Osteoblast (primary cell): ENCODE results near the gene TKT. TPM values are rescaled to one million over a fixed set of nuclear protein-coding genes. Genes with fewer than 3 reads are reported as not detected.
"Not testable (repeated sequence)": the region's sequence is repeated elsewhere in the genome, so short reads cannot be mapped to it uniquely, and the experiment has no call there.

ENCODE experiments used
- DNase-seq: peaks from one replicate; pipeline ENCODE4 v3.0.0; 2011; ENCODE audit warnings: low spot score, mixed read lengths; ENCODE audit not compliant: insufficient read length; ENCODE audit errors: missing footprints
- H2AFZ ChIP-seq: 2 replicates; pipeline ENCODE4 v1.6.0; 2011; ENCODE audit warnings: mild to moderate bottlenecking, low read length
- H3K27ac ChIP-seq: 2 replicates; pipeline ENCODE4 v1.5.1; 2011; ENCODE audit warnings: mild to moderate bottlenecking, low read depth, low read length, moderate library complexity
- H3K27me3 ChIP-seq: 2 replicates; pipeline ENCODE4 v1.6.0; 2012; ENCODE audit warnings: mild to moderate bottlenecking, control low read depth, inconsistent platforms, low read length, moderate library complexity; ENCODE audit not compliant: insufficient read depth
- H3K36me3 ChIP-seq: 2 replicates; pipeline ENCODE4 v1.5.1; 2011; ENCODE audit warnings: mild to moderate bottlenecking, low read length, control low read depth, moderate library complexity; ENCODE audit not compliant: insufficient read depth
- H3K4me1 ChIP-seq: 2 replicates; pipeline ENCODE4 v1.5.1; 2011; ENCODE audit warnings: mild to moderate bottlenecking, low read length, control low read depth, moderate library complexity; ENCODE audit not compliant: insufficient read depth
- H3K4me2 ChIP-seq: 2 replicates; pipeline ENCODE4 v1.6.0; 2011; ENCODE audit warnings: mild to moderate bottlenecking, low read length; ENCODE audit not compliant: insufficient read depth
- H3K4me3 ChIP-seq: fragments of 200-600 bp; sonication (generic); 3 replicates; pipeline ENCODE4 v1.5.1; 2012; ENCODE audit warnings: mild to moderate bottlenecking, low read length, inconsistent platforms; ENCODE audit not compliant: insufficient read depth
- H3K79me2 ChIP-seq: 2 replicates; pipeline ENCODE4 v1.6.0; 2012; ENCODE audit warnings: mild to moderate bottlenecking, low read length, control low read depth, inconsistent platforms; ENCODE audit not compliant: insufficient read depth
- H3K9me3 ChIP-seq: 2 replicates; pipeline ENCODE4 v1.5.1; 2011; ENCODE audit warnings: low read depth, low read length, control low read depth
- H4K20me1 ChIP-seq: 2 replicates; pipeline ENCODE4 v1.6.0; 2012; ENCODE audit warnings: mild to moderate bottlenecking, low read length, control low read depth; ENCODE audit not compliant: insufficient read depth
- CTCF ChIP-seq: IDR thresholded peaks from 2 replicates; pipeline ENCODE4 v1.5.1; 2011; ENCODE audit warnings: mild to moderate bottlenecking, low read depth, low read length, moderate library complexity; ENCODE audit errors: extremely low read depth
- total RNA-seq: library from RNA; depleted of rRNA; stranded (reverse); fragments of >200 nt; gene quantifications from 2 replicates; pipeline ENCODE4 v1.2.3, GENCODE V29; 2012

The TKT gene
- total RNA-seq, 1 donor, result 453 TPM

DNA sequence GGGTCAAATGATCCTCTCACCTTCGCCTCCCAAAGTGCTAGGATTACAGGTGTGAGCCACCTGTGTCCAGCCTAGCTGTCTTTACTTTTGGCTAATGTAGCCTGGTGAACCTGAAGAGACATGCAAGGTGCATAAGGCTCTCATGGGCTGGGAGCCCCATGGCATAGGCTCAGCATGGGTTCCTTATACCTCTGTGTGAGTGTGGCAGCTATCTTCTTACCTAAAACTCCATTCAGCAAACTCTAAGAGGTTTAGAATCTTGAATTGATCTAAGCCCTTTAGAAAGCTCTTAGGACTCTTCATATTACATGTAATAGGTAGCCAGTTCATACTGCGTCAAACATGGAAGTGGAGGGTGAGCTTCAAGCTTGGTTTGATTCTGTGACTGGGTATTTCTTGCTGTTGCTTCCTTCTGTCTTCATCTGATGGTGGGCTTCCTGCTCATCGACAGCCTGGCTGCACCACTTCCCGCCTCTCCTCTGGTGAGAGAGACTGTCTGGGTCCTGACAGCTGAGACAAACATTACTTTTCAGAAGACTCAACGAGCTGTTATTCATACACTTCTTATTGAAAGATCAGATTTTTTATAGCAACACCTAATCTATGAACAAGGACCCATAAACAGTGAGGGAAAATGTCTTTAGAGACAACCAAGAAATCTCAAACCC is 19.2 kb upstream of the TKT start:
- H3K27me3 ChIP-seq, result no peaks in the 10 kb centered on the region
- H3K27ac ChIP-seq, result no peak overlapping the region
- peaks cover 8% of the 10 kb centered on the region for H3K4me1 ChIP-seq
- no peak overlapping the region for H3K4me3 ChIP-seq
- H3K36me3 ChIP-seq, result no peaks in the 10 kb centered on the region
- H4K20me1 ChIP-seq, result no peaks in the 10 kb centered on the region
- TF ChIP-seq CTCF, result no peak
- H3K4me2 ChIP-seq, result no peak overlapping the region
- DNase-seq, result no peak
- H3K79me2 ChIP-seq, result no peaks in the 10 kb centered on the region
- H2AFZ ChIP-seq, result no peak overlapping the region
- no peaks in the 10 kb centered on the region for H3K9me3 ChIP-seq

DNA sequence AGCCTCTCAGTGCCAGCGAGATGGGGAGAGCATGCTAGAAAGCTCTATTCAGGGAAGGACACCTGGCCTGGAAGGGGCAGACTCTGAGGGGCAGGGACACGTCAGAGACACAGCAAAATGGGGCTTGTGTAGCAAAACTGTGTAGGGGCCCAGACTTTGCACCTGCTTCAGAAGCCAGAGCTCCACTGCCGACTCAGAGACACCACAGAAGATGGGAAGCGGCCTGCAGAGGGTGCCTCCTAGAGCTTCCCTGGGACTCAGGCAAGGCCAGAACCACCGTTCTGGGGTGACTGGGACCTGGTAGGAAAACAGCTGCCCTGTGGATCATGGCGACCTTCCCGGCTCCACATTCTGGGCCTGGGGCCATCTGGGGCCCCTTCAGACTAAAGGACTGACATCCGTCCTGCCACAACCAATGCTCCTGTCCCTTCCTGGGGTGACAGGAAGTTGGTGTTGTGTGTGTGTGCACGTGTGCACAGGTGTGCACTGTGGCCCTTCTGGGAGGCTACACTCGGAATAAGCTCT is 17.4 kb upstream of the TKT start:
- H3K4me2 ChIP-seq, result no peak overlapping the region
- H3K27ac ChIP-seq, result no peak overlapping the region
- H3K4me3 ChIP-seq, result no peak overlapping the region
- DNase-seq, result no peak
- H3K36me3 ChIP-seq, result no peaks in the 10 kb centered on the region
- no peaks in the 10 kb centered on the region for H3K9me3 ChIP-seq
- no peaks in the 10 kb centered on the region for H4K20me1 ChIP-seq
- no peak for TF ChIP-seq CTCF
- H3K27me3 ChIP-seq, result no peaks in the 10 kb centered on the region
- H3K79me2 ChIP-seq, result no peaks in the 10 kb centered on the region
- H2AFZ ChIP-seq, result no peak overlapping the region
- H3K4me1 ChIP-seq, result peaks cover 15% of the 10 kb centered on the region

DNA sequence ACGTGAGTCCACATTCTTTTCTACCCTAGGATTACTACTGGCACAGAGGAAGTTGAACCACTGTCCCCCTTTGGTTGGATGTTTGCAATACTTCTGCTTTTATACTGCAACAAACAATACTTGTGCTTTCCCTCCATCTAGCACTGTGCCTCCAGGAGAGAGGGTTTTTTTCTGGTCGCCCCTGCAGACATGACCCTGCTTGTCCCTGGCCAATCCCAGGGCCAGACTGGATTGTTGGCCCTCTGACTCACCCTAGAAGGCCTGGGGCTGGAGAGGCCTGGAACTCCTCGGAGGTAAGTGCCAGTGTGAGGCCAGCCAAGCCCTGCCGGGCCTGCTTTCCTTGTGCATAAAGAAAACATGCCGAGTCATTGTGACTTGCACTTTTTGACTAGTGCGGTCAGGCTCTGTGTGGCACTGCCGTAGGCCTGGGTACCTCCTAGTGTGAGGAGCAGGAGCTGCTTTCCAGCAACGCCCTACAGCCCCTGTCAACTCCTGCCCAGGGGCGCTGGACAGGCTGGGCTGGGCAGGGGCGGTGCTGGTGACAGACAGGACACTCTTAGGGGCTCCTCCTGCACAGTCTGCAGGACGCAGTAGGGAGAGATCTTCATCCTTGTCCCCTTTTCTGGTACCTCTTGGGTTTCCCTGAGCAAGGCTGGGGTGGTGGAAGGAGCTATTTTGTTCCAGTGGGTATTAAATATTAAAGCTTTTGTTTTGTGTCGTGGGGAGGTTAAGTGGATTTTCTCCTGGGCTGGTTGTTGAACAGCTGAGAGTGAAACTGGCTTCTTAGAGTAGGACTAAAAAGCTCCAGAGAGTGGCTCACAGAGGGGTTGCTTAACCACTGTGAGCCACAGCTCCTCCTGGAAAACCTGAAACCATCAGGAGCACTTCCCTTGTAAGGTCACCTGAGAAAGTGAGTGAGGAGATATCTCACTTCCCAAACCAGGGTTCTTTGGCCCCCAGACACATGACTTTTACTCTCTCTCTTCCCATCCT is 14.4 kb upstream of the TKT start:
- Histone ChIP-seq H3K79me2 (no peaks in the 10 kb centered on the region), H3K27ac (peak overlapping the region; percentile 90), H3K4me3 (no peak overlapping the region), H3K4me1 (peaks cover 15% of the 10 kb centered on the region), H4K20me1 (no peaks in the 10 kb centered on the region), H2AFZ (peak overlapping the region; percentile 47), H3K9me3 (no peaks in the 10 kb centered on the region), H3K27me3 (no peaks in the 10 kb centered on the region), H3K36me3 (no peaks in the 10 kb centered on the region), H3K4me2 (peak overlapping the region; percentile 20)
- peak; percentile 97 for DNase-seq
- no peak for TF ChIP-seq CTCF

GRCh38 chr3:53269193-53269592 is 13.4 kb upstream of the TKT start:
- not testable (repeated sequence) for H3K4me3 ChIP-seq, H3K36me3 ChIP-seq, H3K27me3 ChIP-seq, H2AFZ ChIP-seq, H3K4me2 ChIP-seq, H3K79me2 ChIP-seq, H4K20me1 ChIP-seq, DNase-seq, H3K9me3 ChIP-seq
- Histone ChIP-seq H3K4me1 (peaks cover 15% of the 10 kb centered on the region), H3K27ac (peak overlapping the region; percentile 90)
